ENCODE measurements around the gene PCP4L1. TPM values are rescaled to one million over a fixed set of nuclear protein-coding genes. Genes with fewer than 3 reads are reported as not detected.
A peak's percentile ranks its signal among the peaks of the same experiment; 100 is the strongest.

PCP4L1 gene
- total RNA-seq, 1 donor from 2014 or later: 0.69 TPM

GRCh38 chr1:161305867-161306519 lies 47.4 kb downstream of the PCP4L1 start:
- H2AFZ ChIP-seq (replicated peaks): peak overlapping the region; percentile 94
- TF ChIP-seq EZH2 (IDR thresholded peaks at IDR 0.05) (peak; percentile 35), EZH2phosphoT487 (IDR thresholded peaks at IDR 0.05) (no peak), CTCF (IDR thresholded peaks at IDR 0.05) (peak; percentile 65)

GRCh38 chr1:161307230-161307768 lies 48.8 kb downstream of the PCP4L1 start:
- H3K27me3 ChIP-seq: no peaks in the 10 kb centered on the region
- no peak overlapping the region for H3K27ac ChIP-seq
- no peak overlapping the region for H3K4me2 ChIP-seq

More at GRCh38 chr1:161305867-161306519, 47.4 kb downstream of the PCP4L1 start:
- Mint-ChIP-seq H3K27ac (peak overlapping the region; percentile 85), H3K27me3 (ENCODE audit: insufficient read depth, low read depth) (peaks cover 7% of the 10 kb centered on the region), H3K4me3 (peak overlapping the region; percentile 92), H3K9me3 (no peaks in the 10 kb centered on the region), H3K4me1 (peaks cover 12% of the 10 kb centered on the region), H3K36me3 (no peaks in the 10 kb centered on the region)
- peak; percentile 93 for DNase-seq (ENCODE audit: low spot score)
- H3F3A ChIP-seq (ENCODE audit: low read depth): peaks cover 20% of the 10 kb centered on the region
- no peak overlapping the region for H3K27ac ChIP-seq
- H3K9me3 ChIP-seq (ENCODE audit: low read depth): no peaks in the 10 kb centered on the region
- peak overlapping the region; percentile 7 for H3K9ac ChIP-seq
- H4K20me1 ChIP-seq (ENCODE audit: low read depth): no peaks in the 10 kb centered on the region
- H3K79me2 ChIP-seq (ENCODE audit: low read depth): peaks cover 10% of the 10 kb centered on the region
- H3K4me3 ChIP-seq: peak overlapping the region; percentile 69
- peak overlapping the region; percentile 94 for H3K4me2 ChIP-seq
- H3K27me3 ChIP-seq: no peaks in the 10 kb centered on the region
- peaks cover 22% of the 10 kb centered on the region for H3K4me1 ChIP-seq
- H3K36me3 ChIP-seq: no peaks in the 10 kb centered on the region

GRCh38 chr1:161307892-161308638 lies 49.5 kb downstream of the PCP4L1 start:
- H2AFZ ChIP-seq (replicated peaks): no peak overlapping the region

More at GRCh38 chr1:161307230-161307768, 48.8 kb downstream of the PCP4L1 start:
- Histone ChIP-seq H3K79me2 (ENCODE audit: low read depth) (peaks cover 10% of the 10 kb centered on the region), H4K20me1 (ENCODE audit: low read depth) (no peaks in the 10 kb centered on the region), H3K9ac (no peak overlapping the region), H3K36me3 (no peaks in the 10 kb centered on the region), H3F3A (ENCODE audit: low read depth) (peaks cover 20% of the 10 kb centered on the region), H3K9me3 (ENCODE audit: low read depth) (no peaks in the 10 kb centered on the region), H3K4me3 (no peak overlapping the region), H3K4me1 (peaks cover 22% of the 10 kb centered on the region), H2AFZ (replicated peaks) (no peak overlapping the region)
- Mint-ChIP-seq H3K4me3 (peak overlapping the region; percentile 39), H3K27me3 (ENCODE audit: insufficient read depth, low read depth) (peaks cover 7% of the 10 kb centered on the region), H3K9me3 (no peaks in the 10 kb centered on the region), H3K36me3 (no peaks in the 10 kb centered on the region), H3K27ac (no peak overlapping the region), H3K4me1 (peaks cover 12% of the 10 kb centered on the region)
- DNase-seq (ENCODE audit: low spot score): no peak
- TF ChIP-seq CTCF (IDR thresholded peaks at IDR 0.05): no peak
- no peak for TF ChIP-seq EZH2 (IDR thresholded peaks at IDR 0.05)
- no peak for TF ChIP-seq EZH2phosphoT487 (IDR thresholded peaks at IDR 0.05)

More at GRCh38 chr1:161307892-161308638, 49.5 kb downstream of the PCP4L1 start:
- Mint-ChIP-seq H3K4me3 (no peak overlapping the region), H3K27me3 (ENCODE audit: insufficient read depth, low read depth) (peaks cover 7% of the 10 kb centered on the region), H3K9me3 (no peaks in the 10 kb centered on the region), H3K4me1 (peaks cover 12% of the 10 kb centered on the region), H3K27ac (no peak overlapping the region), H3K36me3 (no peaks in the 10 kb centered on the region)
- H3K27ac ChIP-seq: no peak overlapping the region
- no peaks in the 10 kb centered on the region for H3K27me3 ChIP-seq
- H3K9ac ChIP-seq: no peak overlapping the region
- H3K4me1 ChIP-seq: peaks cover 22% of the 10 kb centered on the region
- peaks cover 10% of the 10 kb centered on the region for H3K79me2 ChIP-seq (ENCODE audit: low read depth)
- no peaks in the 10 kb centered on the region for H3K36me3 ChIP-seq
- no peak for TF ChIP-seq CTCF (IDR thresholded peaks at IDR 0.05)
- no peak overlapping the region for H3K4me3 ChIP-seq
- DNase-seq (ENCODE audit: low spot score): no peak
- no peaks in the 10 kb centered on the region for H3K9me3 ChIP-seq (ENCODE audit: low read depth)
- H4K20me1 ChIP-seq (ENCODE audit: low read depth): no peaks in the 10 kb centered on the region
- H3F3A ChIP-seq (ENCODE audit: low read depth): peaks cover 16% of the 10 kb centered on the region
- H3K4me2 ChIP-seq: no peak overlapping the region

All from neural progenitor cell (in vitro differentiated cells).